Spleen (tissue), 11 donors: ENCODE data around the gene F9. TPM values are rescaled to one million over a fixed set of nuclear protein-coding genes. Genes with fewer than 3 reads are reported as not detected.

Experiments
- DNase-seq: peaks from one replicate; pipeline ENCODE4 v3.0.0-alpha.2; 2020
- H3K27ac ChIP-seq, 8 donors: fragments of 200-600 bp; sonication (generic) in 7 of 8; 1 replicate in 4 of 8; 2 replicates in 4 of 8; pipeline versions ENCODE4 v1.5.0 to v1.8.0; 2016 to 2021; ENCODE audit warnings: inconsistent platforms in 4 of 8, mild to moderate bottlenecking in 4 of 8, moderate library complexity in 1 of 8
- H3K27me3 ChIP-seq, 7 donors: fragments of 200-600 bp; sonication (generic) in 6 of 7; replicated peaks in 1 of 7; 1 replicate in 4 of 7; 2 replicates in 3 of 7; pipeline versions ENCODE4 v1.5.0 to v1.8.0; 2016 to 2021; ENCODE audit warnings: inconsistent platforms in 3 of 7, mild to moderate bottlenecking in 1 of 7
- H3K36me3 ChIP-seq, 6 donors: fragments of 200-600 bp; sonication (generic) in 5 of 6; 1 replicate in 4 of 6; 2 replicates in 2 of 6; pipeline versions ENCODE4 v1.5.0 to v1.8.0; 2016 to 2021; ENCODE audit warnings: inconsistent platforms in 2 of 6
- H3K4me1 ChIP-seq, 6 donors: fragments of 200-600 bp; sonication (generic) in 5 of 6; 1 replicate in 3 of 6; 2 replicates in 3 of 6; pipeline versions ENCODE4 v1.5.0 to v1.8.0; 2016 to 2021; ENCODE audit warnings: inconsistent platforms in 3 of 6
- H3K4me3 ChIP-seq, 8 donors: fragments of 200-600 bp; sonication (generic) in 7 of 8; 1 replicate in 4 of 8; 2 replicates in 4 of 8; pipeline versions ENCODE4 v1.5.0 to v1.8.0; 2016 to 2021; ENCODE audit warnings: inconsistent platforms in 4 of 8, mild to moderate bottlenecking in 4 of 8, moderate library complexity in 2 of 8
- H3K9me3 ChIP-seq, 8 donors: fragments of 200-600 bp; sonication (generic) in 7 of 8; 1 replicate in 4 of 8; 2 replicates in 4 of 8; pipeline versions ENCODE4 v1.5.0 to v1.8.0; 2016 to 2021; ENCODE audit warnings: inconsistent platforms in 4 of 8
- POLR2A ChIP-seq, 3 donors: fragments of 450-650 bp; IDR thresholded peaks; one replicate each; pipeline ENCODE4 v1.5.1; 2017; ENCODE audit warnings: antibody characterized with exemption in 3 of 3, mild to moderate bottlenecking in 1 of 3
- POLR2AphosphoS5 ChIP-seq, 3 donors: sonication (generic); formaldehyde crosslinking; IDR thresholded peaks; one replicate each; pipeline ENCODE4 v1.5.1; 2017; ENCODE audit warnings: antibody characterized with exemption in 3 of 3
- WGBS, 5 donors: extraction: QIAGEN DNeasy Blood & Tissue Kit in 3 of 5; methylation state at CpG; one replicate each; pipeline versions ENCODE4 v1.1.5 to v1.1.7; 2013 to 2018; 5-methylcytosine and 5-hydroxymethylcytosine counted together
- intact Hi-C: fragments of 100-400 bp; cut with DNase I; formaldehyde crosslinking; loops from one replicate; pipeline ENCODE4 v1.15.0; 2023; ENCODE audit warnings: low total_unique reads
- polyA plus RNA-seq, 3 donors: library from polyadenylated mRNA; stranded (reverse); fragments of 200-250 nt; gene quantifications; one replicate each; pipeline ENCODE4 v1.2.1, GENCODE V29; 2013
- total RNA-seq, 7 donors: library from RNA; depleted of rRNA in 3 of 7; stranded (reverse); fragments of >200 nt in 3 of 7; fragmentation: NEBNext Ultra II Directional in 4 of 7; extraction: Animal tissue kit (Norgen Biotek cat#: 25700) in 4 of 7; gene quantifications; one replicate each; pipeline versions ENCODE4 v1.1.0 to v1.2.1, GENCODE V29; 2016 to 2021
- TF ChIP-seq, protein P1 (sequence below), 11 experiments: fragments of 200-600 bp in 7 of 11; fragments of 450-650 bp in 4 of 11; sonication (generic) in 4 of 11; IDR thresholded peaks in 8 of 11; conservative IDR thresholded peaks in 3 of 11; 1 replicate in 7 of 11; 2 replicates in 4 of 11; pipeline versions ENCODE4 v1.4.0 to v1.8.0; 2016 to 2021; ENCODE audit warnings: antibody characterized with exemption in 11 of 11, inconsistent platforms in 4 of 11, mild to moderate bottlenecking in 1 of 11
- donor health status: healthy with polysubstance abuse.
- donor health status: DM: no; HTN: no; CAD: no; lungs with moderate emphysema.
- donor health status: DM: no; HTN: no; CAD: no.
- donor health status: Bipolar disorder and iron deficiency.
- donor health status: healthy.
- donor health status: DM: no; HTN: no; CAD: no.
- donor health status: DM: yes; HTN: yes; CAD: no.

F9 gene
- total and polyA plus RNA-seq, 10 donors, result not detected

DNA sequence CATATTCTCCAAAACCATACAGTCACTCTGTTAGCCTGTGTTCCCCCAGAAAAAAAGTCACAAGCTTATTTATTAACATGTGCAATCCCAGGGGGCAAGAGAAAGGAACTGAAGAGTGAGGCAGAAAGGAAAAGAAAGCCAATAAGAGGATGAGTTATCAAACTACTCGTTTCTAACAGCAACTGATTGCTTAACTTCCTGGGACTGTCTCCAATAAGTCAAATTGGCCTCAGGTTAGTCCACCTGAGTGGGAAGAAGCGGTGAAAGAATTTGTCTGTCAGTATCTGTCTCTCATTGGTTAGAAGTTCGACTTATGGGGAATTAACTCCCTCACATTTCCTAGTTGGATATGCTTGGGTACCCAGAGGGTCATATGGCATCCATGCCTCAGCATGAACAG is 14.1 kb downstream of the F9 start:
- H3K27ac ChIP-seq, result no peak overlapping the region
- TF ChIP-seq, protein P1, sequence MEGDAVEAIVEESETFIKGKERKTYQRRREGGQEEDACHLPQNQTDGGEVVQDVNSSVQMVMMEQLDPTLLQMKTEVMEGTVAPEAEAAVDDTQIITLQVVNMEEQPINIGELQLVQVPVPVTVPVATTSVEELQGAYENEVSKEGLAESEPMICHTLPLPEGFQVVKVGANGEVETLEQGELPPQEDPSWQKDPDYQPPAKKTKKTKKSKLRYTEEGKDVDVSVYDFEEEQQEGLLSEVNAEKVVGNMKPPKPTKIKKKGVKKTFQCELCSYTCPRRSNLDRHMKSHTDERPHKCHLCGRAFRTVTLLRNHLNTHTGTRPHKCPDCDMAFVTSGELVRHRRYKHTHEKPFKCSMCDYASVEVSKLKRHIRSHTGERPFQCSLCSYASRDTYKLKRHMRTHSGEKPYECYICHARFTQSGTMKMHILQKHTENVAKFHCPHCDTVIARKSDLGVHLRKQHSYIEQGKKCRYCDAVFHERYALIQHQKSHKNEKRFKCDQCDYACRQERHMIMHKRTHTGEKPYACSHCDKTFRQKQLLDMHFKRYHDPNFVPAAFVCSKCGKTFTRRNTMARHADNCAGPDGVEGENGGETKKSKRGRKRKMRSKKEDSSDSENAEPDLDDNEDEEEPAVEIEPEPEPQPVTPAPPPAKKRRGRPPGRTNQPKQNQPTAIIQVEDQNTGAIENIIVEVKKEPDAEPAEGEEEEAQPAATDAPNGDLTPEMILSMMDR (IDR thresholded peaks at IDR 0.05 in 8 of 11, conservative IDR thresholded peaks at IDR 0.05 in 3 of 11), result no peak
- TF ChIP-seq POLR2AphosphoS5 (IDR thresholded peaks at IDR 0.05) (no peak), POLR2A (IDR thresholded peaks at IDR 0.05) (no peak)
- H3K36me3 ChIP-seq, result no peaks in the 10 kb centered on the region
- no peaks in the 10 kb centered on the region for H3K27me3 ChIP-seq
- no peak for DNase-seq
- H3K4me3 ChIP-seq, result no peak overlapping the region
- no peaks in the 10 kb centered on the region for H3K4me1 ChIP-seq
- intact Hi-C loops, result no loop called here
- 57 to 71% (median 67%) methylated on average over 3 of the region's 3 CpGs for WGBS, 5 donors
- H3K9me3 ChIP-seq, result no peaks in the 10 kb centered on the region

DNA sequence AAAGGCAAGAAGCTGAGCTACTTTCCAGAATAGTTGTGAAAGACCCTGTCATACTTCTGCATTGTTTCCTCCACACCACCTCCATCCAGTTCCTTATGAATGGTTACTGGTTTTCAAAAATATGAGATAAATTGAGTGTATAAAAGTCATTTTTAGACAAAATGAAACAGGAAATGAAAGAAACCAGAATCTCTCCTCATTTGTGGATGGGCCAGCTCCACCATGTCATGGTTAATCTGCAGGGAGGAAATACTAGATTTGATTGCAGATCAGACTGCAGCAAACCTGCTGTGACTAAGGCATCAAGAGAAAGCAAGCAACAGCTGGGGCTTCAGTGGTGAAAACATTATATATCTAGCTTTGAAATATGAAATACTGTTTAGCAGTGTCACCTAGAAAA is 23.8 kb downstream of the F9 start:
- no peak overlapping the region for H3K4me3 ChIP-seq
- no peak for DNase-seq
- H3K4me1 ChIP-seq, result peaks cover 0 to 12% (median 0%) of the 10 kb centered on the region in 6 donors
- TF ChIP-seq POLR2AphosphoS5 (IDR thresholded peaks at IDR 0.05) (no peak), POLR2A (IDR thresholded peaks at IDR 0.05) (no peak)
- TF ChIP-seq, protein P1 (IDR thresholded peaks at IDR 0.05 in 8 of 11, conservative IDR thresholded peaks at IDR 0.05 in 3 of 11), result no peak
- H3K27ac ChIP-seq, result no peak overlapping the region
- peaks cover 0 to 4% (median 0%) of the 10 kb centered on the region in 7 donors for H3K27me3 ChIP-seq
- no peaks in the 10 kb centered on the region for H3K9me3 ChIP-seq
- no peaks in the 10 kb centered on the region for H3K36me3 ChIP-seq
- intact Hi-C loops, result no loop called here

DNA sequence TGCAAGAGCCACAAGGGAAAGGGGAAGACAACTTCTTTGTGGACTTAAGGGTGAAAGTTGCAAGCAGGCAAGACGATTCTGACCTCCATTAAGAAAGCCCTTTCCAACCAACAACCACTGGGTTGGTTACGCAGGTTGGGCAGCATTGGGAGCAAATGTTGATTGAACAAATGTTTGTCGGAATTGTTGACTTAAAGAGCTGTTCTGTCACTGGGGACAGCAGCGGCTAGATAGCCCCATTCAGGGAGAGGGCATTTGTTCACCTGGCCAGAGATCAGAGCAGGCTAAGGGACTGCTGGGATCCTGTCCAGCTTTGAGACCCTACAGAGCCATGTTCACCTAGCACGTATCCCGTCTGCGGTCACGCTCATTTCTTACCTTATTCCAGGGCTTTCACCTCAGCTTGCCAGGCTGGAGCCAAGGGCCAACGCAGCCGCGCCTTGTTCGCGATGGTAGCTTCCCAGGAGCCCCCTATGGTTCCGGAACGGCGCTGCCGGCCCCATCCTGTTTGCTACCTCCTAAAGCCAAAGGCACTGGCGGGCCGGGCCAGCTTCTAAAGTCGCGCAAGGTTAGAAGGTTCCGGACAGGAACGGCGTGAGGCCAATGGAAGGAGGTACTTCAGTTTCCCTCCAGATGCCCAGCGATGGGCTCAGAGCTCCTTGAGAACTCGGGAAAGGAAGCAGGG is 24.6 kb downstream of the F9 start:
- Histone ChIP-seq H3K27me3 (peaks cover 0 to 8% (median 0%) of the 10 kb centered on the region in 7 donors), H3K36me3 (no peaks in the 10 kb centered on the region), H3K27ac (no peak overlapping the region), H3K4me3 (no peak overlapping the region), H3K9me3 (no peaks in the 10 kb centered on the region), H3K4me1 (peaks cover 0 to 12% (median 0%) of the 10 kb centered on the region in 6 donors)
- intact Hi-C loops, result loop anchor here (5.0 kb wide), 1 partner anchor 778 kb away; no protein-coding TSS in a partner anchor
- TF ChIP-seq POLR2AphosphoS5 (IDR thresholded peaks at IDR 0.05), result no peak
- TF ChIP-seq, protein P1 (IDR thresholded peaks at IDR 0.05 in 8 of 11, conservative IDR thresholded peaks at IDR 0.05 in 3 of 11), result no peak
- TF ChIP-seq POLR2A (IDR thresholded peaks at IDR 0.05), result no peak
- WGBS, 5 donors, result 47 to 82% (median 66%) methylated on average over 20 to 26 of the region's 26 CpGs
- no peak for DNase-seq

DNA sequence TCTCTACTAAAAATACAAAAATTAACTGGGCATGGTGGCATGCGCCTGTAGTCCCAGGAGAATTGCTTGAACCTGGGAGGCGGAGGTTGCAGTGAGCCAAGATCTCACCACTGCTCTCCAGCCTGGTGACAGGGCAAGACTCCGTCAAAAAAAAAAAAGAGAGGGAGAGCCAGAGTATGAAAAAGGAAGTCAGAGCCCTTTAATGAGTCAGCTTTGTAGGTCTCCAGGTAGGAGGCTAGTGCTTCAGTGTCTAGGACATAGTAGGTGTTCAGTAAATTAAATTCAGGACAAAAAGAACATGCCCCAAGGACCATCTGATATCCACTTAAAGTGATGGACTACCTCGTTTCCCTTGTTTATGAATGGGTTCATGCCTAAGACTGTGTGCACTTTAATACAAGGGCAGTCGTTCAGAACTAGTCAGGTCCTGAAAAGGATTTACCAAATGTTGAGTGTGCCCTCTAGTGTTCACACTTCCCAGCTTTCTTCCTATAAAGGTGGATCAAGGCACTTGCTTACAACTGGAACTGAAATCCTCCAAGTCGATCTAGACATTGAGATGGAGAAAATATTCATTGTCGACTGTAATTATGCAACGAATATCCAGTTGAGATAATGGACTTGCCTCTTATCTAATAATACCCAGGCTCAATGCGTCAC is 29.0 kb downstream of the F9 start:
- Histone ChIP-seq H3K36me3 (no peaks in the 10 kb centered on the region), H3K9me3 (no peaks in the 10 kb centered on the region), H3K27me3 (peaks cover 0 to 8% (median 0%) of the 10 kb centered on the region in 7 donors), H3K27ac (no peak overlapping the region), H3K4me1 (peaks cover 0 to 5% (median 0%) of the 10 kb centered on the region in 6 donors), H3K4me3 (no peak overlapping the region)
- intact Hi-C loops, result loop anchor here (5.0 kb wide), 1 partner anchor 782 kb away; no protein-coding TSS in a partner anchor
- DNase-seq, result no peak
- TF ChIP-seq POLR2AphosphoS5 (IDR thresholded peaks at IDR 0.05), result no peak
- TF ChIP-seq POLR2A (IDR thresholded peaks at IDR 0.05), result no peak
- TF ChIP-seq, protein P1 (IDR thresholded peaks at IDR 0.05 in 8 of 11, conservative IDR thresholded peaks at IDR 0.05 in 3 of 11), result peak in 9 of 11 experiments; percentile 9 to 46 (median 37)
- WGBS, 5 donors, result 22 to 34% (median 28%) methylated on average over 9 of the region's 9 CpGs
